Esophagus muscularis mucosa (tissue), 4 donors: ENCODE results near the gene CHRNA7. TPM values are rescaled to one million over a fixed set of nuclear protein-coding genes. Genes with fewer than 3 reads are reported as not detected.
A peak's percentile ranks its signal among the peaks of the same experiment; 100 is the strongest.

Experiments
- DNase-seq: peaks from one replicate; pipeline ENCODE4 v3.0.0-alpha.2; 2017; ENCODE audit errors: extremely low spot score
- H3K27ac ChIP-seq, 4 donors: fragments of 200-600 bp; sonication (generic); replicated peaks in 1 of 4; 1 replicate in 3 of 4; 2 replicates in 1 of 4; pipeline ENCODE4 v1.5.1; 2016 to 2019; ENCODE audit warnings: mild to moderate bottlenecking in 1 of 4
- H3K27me3 ChIP-seq, 4 donors: fragments of 200-600 bp; sonication (generic); one replicate each; pipeline versions ENCODE4 v1.5.1 to v1.6.0; 2016 to 2019
- H3K36me3 ChIP-seq, 4 donors: fragments of 200-600 bp; sonication (generic); one replicate each; pipeline ENCODE4 v1.5.1; 2016 to 2019
- H3K4me1 ChIP-seq, 4 donors: fragments of 200-600 bp; sonication (generic); one replicate each; pipeline ENCODE4 v1.5.1; 2016 to 2019
- H3K4me3 ChIP-seq, 4 donors: fragments of 200-600 bp; sonication (generic); 1 replicate in 2 of 4; 2 replicates in 2 of 4; pipeline ENCODE4 v1.5.1; 2016 to 2019; ENCODE audit warnings: mild to moderate bottlenecking in 4 of 4, moderate library complexity in 1 of 4
- H3K9me3 ChIP-seq, 4 donors: fragments of 200-600 bp; sonication (generic); 1 replicate in 3 of 4; 2 replicates in 1 of 4; pipeline ENCODE4 v1.5.1; 2016 to 2019
- CTCF ChIP-seq, 3 experiments: fragments of 200-600 bp in 2 of 3; fragments of 450-650 bp in 1 of 3; sonication (generic) in 2 of 3; IDR thresholded peaks; one replicate each; pipeline ENCODE4 v1.5.1; 2017 to 2019; ENCODE audit warnings: antibody characterized with exemption in 3 of 3, mild to moderate bottlenecking in 2 of 3, moderate library complexity in 1 of 3
- EP300 ChIP-seq: sonication (generic); formaldehyde crosslinking; IDR thresholded peaks from one replicate; pipeline ENCODE4 v1.6.1; 2017; ENCODE audit warnings: antibody characterized with exemption
- POLR2A ChIP-seq: fragments of 450-650 bp; IDR thresholded peaks from one replicate; pipeline ENCODE4 v1.6.1; 2017; ENCODE audit warnings: antibody characterized with exemption, moderate library complexity, mild to moderate bottlenecking, low read depth
- POLR2AphosphoS5 ChIP-seq, 2 donors: sonication (generic); formaldehyde crosslinking; IDR thresholded peaks; one replicate each; pipeline ENCODE4 v1.6.1; 2017; ENCODE audit warnings: antibody characterized with exemption in 2 of 2
- WGBS: methylation state at CpG from one replicate; pipeline ENCODE4 v1.1.5; 2018; 5-methylcytosine and 5-hydroxymethylcytosine counted together
- intact Hi-C: fragments of 100-400 bp; cut with DNase I; formaldehyde crosslinking; loops from one replicate; pipeline ENCODE4 v1.15.1; 2023
- total RNA-seq, 4 donors: library from RNA; depleted of rRNA; stranded (reverse); fragments of >200 nt; gene quantifications; one replicate each; pipeline versions ENCODE4 v1.1.0 to v1.2.1, GENCODE V29; 2016

The CHRNA7 gene
- total RNA-seq, 4 donors from 2014 or later, result 0.83 to 2.8 (median 1.7) TPM

- Histone ChIP-seq H3K9me3 (no peaks in the 10 kb centered on the region), H3K4me3 (no peak overlapping the region), H3K36me3 (no peaks in the 10 kb centered on the region), H3K27ac (no peak overlapping the region), H3K4me1 (peaks cover 0 to 9% (median 0%) of the 10 kb centered on the region in 4 donors), H3K27me3 (no peaks in the 10 kb centered on the region)
- 65% methylated on average over 10 of the region's 10 CpGs for WGBS
- TF ChIP-seq POLR2A, result no peak
- intact Hi-C loops, result no loop called here
- peak; percentile 37 for DNase-seq
These were observed 76.4 kb downstream of the CHRNA7 start for GRCh38 chr15:32106401-32107381.

GRCh38 chr15:32107477-32108080 is 77.3 kb downstream of the CHRNA7 start:
- TF ChIP-seq EP300 (no peak), CTCF (IDR thresholded peaks at IDR 0.05) (no peak), POLR2AphosphoS5 (IDR thresholded peaks at IDR 0.05) (no peak), POLR2A (no peak)
- peak; percentile 84 for DNase-seq
- Histone ChIP-seq H3K27ac (no peak overlapping the region), H3K9me3 (no peaks in the 10 kb centered on the region), H3K27me3 (no peaks in the 10 kb centered on the region), H3K36me3 (no peaks in the 10 kb centered on the region), H3K4me3 (no peak overlapping the region), H3K4me1 (peaks cover 0 to 9% (median 0%) of the 10 kb centered on the region in 4 donors)
- WGBS, result 90% methylated on average over 13 of the region's 13 CpGs
- intact Hi-C loops, result no loop called here

GRCh38 chr15:32108661-32109060 is 78.3 kb downstream of the CHRNA7 start:
- no peak overlapping the region for H3K27ac ChIP-seq
- no peak for TF ChIP-seq POLR2A
- TF ChIP-seq CTCF (IDR thresholded peaks at IDR 0.05), result no peak
- TF ChIP-seq EP300, result no peak
- TF ChIP-seq POLR2AphosphoS5 (IDR thresholded peaks at IDR 0.05), result no peak
- peaks cover 0 to 9% (median 0%) of the 10 kb centered on the region in 4 donors for H3K4me1 ChIP-seq
- intact Hi-C loops, result no loop called here
- no peak overlapping the region for H3K4me3 ChIP-seq
- 94% methylated on average over 5 of the region's 5 CpGs for WGBS
- DNase-seq, result peak; percentile 75
- H3K27me3 ChIP-seq, result no peaks in the 10 kb centered on the region
- no peaks in the 10 kb centered on the region for H3K36me3 ChIP-seq
- no peaks in the 10 kb centered on the region for H3K9me3 ChIP-seq

GRCh38 chr15:32112101-32112500 is 81.8 kb downstream of the CHRNA7 start:
- WGBS, result 92% methylated on average over 8 of the region's 8 CpGs
- H3K27ac ChIP-seq, result no peak overlapping the region
- H3K4me1 ChIP-seq, result no peaks in the 10 kb centered on the region
- no peaks in the 10 kb centered on the region for H3K36me3 ChIP-seq
- no peaks in the 10 kb centered on the region for H3K9me3 ChIP-seq
- no peak overlapping the region for H3K4me3 ChIP-seq
- H3K27me3 ChIP-seq, result no peaks in the 10 kb centered on the region
- intact Hi-C loops, result no loop called here
- no peak for TF ChIP-seq CTCF (IDR thresholded peaks at IDR 0.05)
- no peak for TF ChIP-seq POLR2A
- no peak for TF ChIP-seq EP300
- no peak for TF ChIP-seq POLR2AphosphoS5 (IDR thresholded peaks at IDR 0.05)
- peak; percentile 90 for DNase-seq

GRCh38 chr15:32113224-32113623 is 82.9 kb downstream of the CHRNA7 start:
- intact Hi-C loops, result no loop called here
- Histone ChIP-seq H3K4me3 (no peak overlapping the region), H3K9me3 (no peaks in the 10 kb centered on the region), H3K36me3 (no peaks in the 10 kb centered on the region), H3K27me3 (no peaks in the 10 kb centered on the region), H3K27ac (no peak overlapping the region), H3K4me1 (no peaks in the 10 kb centered on the region)
- DNase-seq, result peak; percentile 55
- 70% methylated on average over 8 of the region's 8 CpGs for WGBS
- TF ChIP-seq POLR2AphosphoS5 (IDR thresholded peaks at IDR 0.05), result no peak
- TF ChIP-seq POLR2A, result no peak
- TF ChIP-seq EP300, result no peak
- TF ChIP-seq CTCF (IDR thresholded peaks at IDR 0.05), result no peak
